ENCODE results near the gene BCAS3.

The BCAS3 gene

GRCh38 chr17:61395983-61396585 is 718.4 kb downstream of the BCAS3 start:
- no peak for TF ChIP-seq GATA3 (IDR thresholded peaks at IDR 0.05; ENCODE audit: low read depth, low read length)
- TF ChIP-seq GATA2 (IDR thresholded peaks at IDR 0.05; ENCODE audit: low read depth, low read length) = no peak

DNA sequence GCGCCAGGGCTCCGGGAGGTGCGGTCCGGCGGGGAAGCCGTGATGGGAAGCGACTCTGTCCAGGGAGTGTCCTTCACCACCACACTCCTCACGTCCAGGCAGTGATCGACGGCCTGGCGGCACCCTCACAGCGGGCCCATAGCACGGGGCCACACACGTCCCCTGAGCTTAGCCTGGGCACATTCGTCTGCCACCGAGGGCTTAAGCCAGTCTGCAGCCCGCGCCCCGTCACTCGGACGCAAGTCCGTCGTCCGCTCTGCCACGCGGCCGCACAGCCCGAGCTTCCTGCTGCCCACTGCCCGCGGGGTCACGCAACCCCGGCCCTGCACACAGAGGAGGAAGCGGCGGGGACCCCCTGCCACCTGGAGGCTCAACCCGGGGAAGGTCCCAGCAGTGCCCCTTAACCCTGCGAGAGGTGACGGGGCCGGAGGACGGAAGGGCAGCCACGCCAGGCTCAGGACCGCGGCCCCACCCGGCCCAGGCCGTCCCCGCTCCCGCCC is 719.0 kb downstream of the BCAS3 start:
- TF ChIP-seq GATA3 (IDR thresholded peaks at IDR 0.05; ENCODE audit: low read depth, low read length) (no peak), GATA2 (IDR thresholded peaks at IDR 0.05; ENCODE audit: low read depth, low read length) (no peak)

GRCh38 chr17:61397086-61397842 is 719.6 kb downstream of the BCAS3 start:
- TF ChIP-seq GATA2 (IDR thresholded peaks at IDR 0.05; ENCODE audit: low read depth, low read length) = 0 out of 2 replicates have a peak, but pooled peaks have one; percentile 1
- TF ChIP-seq GATA3 (IDR thresholded peaks at IDR 0.05; ENCODE audit: low read depth, low read length) = no peak

DNA sequence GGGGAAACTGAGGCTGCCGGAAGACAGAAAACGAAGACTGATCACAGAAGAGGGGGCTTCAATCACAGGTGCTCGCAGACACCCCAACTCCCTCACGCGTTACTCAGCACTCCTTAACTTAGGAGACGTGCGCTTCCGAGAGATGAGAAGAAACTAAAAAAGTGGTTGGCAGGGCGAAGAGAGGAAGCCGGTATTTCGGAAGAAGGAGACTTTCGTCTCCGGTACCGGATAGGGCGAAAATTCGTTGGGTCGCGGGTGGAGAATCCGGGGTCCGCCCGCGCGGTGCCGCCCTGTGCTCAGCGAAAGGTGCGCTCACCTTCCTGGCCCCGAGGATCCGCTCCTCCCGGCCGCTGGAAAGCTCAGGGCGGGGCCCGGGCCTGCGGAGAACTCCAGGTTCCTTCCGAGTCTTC is 721.1 kb downstream of the BCAS3 start:
- TF ChIP-seq GATA3 (IDR thresholded peaks at IDR 0.05; ENCODE audit: low read depth, low read length) = no peak

- peak; percentile 17; the same call in 1 of the 2 replicates for TF ChIP-seq GATA2 (IDR thresholded peaks at IDR 0.05; ENCODE audit: low read depth, low read length)
- no peak for TF ChIP-seq GATA3 (IDR thresholded peaks at IDR 0.05; ENCODE audit: low read depth, low read length)
Measured at GRCh38 chr17:61399131-61400065, 721.7 kb downstream of the BCAS3 start, which contains the start of gene TBX2. TBX2 (plus strand) TSS chr17:61399843; CDS start chr17:61400177, 334 bp downstream.

DNA sequence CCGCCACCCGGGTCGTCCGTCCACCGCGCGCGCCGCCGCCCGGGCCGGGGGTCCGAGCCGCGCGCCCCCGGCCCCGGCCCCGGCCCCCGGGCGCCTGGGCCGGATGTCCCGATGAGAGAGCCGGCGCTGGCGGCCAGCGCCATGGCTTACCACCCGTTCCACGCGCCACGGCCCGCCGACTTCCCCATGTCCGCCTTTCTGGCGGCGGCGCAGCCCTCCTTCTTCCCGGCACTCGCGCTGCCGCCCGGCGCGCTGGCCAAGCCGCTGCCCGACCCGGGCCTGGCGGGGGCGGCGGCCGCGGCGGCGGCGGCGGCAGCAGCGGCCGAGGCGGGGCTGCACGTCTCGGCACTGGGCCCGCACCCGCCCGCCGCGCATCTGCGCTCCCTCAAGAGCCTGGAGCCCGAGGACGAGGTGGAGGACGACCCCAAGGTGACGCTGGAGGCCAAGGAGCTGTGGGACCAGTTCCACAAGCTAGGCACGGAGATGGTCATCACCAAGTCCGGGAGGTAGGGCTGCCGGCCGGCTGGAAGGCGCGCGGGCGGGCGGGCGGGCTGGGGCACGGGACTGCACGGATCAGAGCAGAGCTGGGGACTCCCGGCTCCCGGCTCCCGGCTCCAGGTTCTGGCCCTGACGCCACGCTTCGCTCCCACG is 722.5 kb downstream of the BCAS3 start:
- TF ChIP-seq GATA2 (IDR thresholded peaks at IDR 0.05; ENCODE audit: low read depth, low read length) (no peak), GATA3 (IDR thresholded peaks at IDR 0.05; ENCODE audit: low read depth, low read length) (no peak)

DNA sequence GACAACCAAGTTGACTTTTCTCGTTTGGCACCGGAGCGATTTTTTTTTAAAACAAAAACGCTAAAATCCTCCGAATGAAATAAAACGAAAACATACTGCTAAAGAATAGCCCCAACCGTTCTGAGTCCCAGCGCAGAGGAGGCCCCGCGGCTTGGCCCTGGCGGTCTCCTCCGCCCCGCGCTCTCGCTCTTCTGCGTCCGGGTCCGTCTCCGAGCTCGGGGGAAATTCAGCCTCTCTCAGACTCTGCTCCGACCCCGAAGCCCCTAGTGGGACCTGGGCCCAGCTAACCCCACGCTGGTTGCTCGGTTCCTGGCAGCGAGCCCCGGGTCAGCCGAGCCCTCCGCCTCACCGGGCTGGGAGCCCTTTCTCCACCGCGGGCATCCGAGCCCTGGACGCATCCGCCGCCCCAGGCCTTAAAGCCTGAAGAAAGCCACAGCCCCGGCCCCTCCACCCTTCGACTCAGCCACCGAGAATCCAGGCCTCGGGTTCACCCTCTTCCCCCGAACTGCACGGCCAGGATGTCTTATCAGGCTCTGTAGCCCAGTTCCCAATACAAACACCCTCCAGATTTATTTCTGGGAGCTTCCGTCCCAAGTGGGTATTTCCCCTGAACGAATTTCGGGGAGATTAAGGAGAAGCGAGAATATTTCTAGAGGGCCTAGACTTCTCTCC is 723.2 kb downstream of the BCAS3 start:
- TF ChIP-seq GATA2 (IDR thresholded peaks at IDR 0.05; ENCODE audit: low read depth, low read length) (no peak), GATA3 (IDR thresholded peaks at IDR 0.05; ENCODE audit: low read depth, low read length) (no peak)

DNA sequence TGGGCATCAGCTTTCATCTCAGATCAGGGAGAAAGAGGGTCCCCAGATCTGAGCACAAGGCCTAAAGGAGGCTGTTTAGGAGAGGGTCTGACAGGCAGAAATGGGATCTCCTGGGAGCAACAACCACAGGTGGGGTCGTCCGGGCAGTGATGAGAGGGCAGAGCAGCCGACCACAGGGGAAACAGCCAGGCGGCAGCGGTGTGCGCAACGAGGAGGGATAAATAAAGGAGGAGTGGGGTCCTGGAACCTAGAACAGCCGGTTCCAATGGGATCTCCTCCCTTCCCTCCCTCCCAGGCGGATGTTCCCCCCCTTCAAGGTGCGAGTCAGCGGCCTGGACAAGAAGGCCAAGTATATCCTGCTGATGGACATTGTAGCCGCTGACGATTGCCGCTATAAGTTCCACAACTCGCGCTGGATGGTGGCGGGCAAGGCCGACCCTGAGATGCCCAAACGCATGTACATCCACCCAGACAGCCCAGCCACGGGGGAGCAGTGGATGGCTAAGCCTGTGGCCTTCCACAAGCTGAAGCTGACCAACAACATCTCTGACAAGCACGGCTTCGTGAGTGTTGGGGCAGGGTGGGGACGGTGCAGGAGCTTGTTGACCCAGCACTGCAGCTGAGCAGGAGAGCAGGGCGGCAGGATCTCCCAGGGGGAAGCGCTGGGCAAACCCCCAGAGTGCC is 723.9 kb downstream of the BCAS3 start:
- no peak for TF ChIP-seq GATA2 (IDR thresholded peaks at IDR 0.05; ENCODE audit: low read depth, low read length)
- TF ChIP-seq GATA3 (IDR thresholded peaks at IDR 0.05; ENCODE audit: low read depth, low read length) = no peak

DNA sequence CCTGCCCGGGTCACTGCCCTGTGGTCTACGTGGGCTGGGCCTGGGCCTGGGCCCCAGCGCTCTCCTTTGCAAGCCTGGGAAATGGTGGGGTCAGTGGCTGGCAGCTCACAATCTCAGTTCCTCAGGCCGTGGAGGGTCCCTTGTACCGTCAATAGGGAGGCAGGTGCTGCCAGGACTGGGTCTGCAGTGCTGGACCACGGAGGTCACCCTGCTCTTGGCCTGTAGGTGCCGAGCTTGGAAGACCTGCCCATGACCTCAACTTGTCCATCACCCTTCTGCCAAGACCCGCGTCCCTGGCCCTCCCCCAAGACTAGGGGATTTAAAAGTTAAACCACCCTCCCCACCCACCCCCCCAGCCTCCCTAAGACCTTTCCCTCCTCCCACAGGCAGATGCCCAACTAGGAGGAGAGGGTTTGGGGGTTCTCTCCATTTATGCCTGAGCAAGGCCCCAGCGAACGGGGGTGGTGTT is 724.5 kb downstream of the BCAS3 start:
- TF ChIP-seq GATA3 (IDR thresholded peaks at IDR 0.05; ENCODE audit: low read depth, low read length) (no peak), GATA2 (IDR thresholded peaks at IDR 0.05; ENCODE audit: low read depth, low read length) (no peak)

- TF ChIP-seq GATA3 (IDR thresholded peaks at IDR 0.05; ENCODE audit: low read depth, low read length) (no peak), GATA2 (IDR thresholded peaks at IDR 0.05; ENCODE audit: low read depth, low read length) (no peak)
Measured at GRCh38 chr17:61402978-61403800, 725.5 kb downstream of the BCAS3 start.

DNA sequence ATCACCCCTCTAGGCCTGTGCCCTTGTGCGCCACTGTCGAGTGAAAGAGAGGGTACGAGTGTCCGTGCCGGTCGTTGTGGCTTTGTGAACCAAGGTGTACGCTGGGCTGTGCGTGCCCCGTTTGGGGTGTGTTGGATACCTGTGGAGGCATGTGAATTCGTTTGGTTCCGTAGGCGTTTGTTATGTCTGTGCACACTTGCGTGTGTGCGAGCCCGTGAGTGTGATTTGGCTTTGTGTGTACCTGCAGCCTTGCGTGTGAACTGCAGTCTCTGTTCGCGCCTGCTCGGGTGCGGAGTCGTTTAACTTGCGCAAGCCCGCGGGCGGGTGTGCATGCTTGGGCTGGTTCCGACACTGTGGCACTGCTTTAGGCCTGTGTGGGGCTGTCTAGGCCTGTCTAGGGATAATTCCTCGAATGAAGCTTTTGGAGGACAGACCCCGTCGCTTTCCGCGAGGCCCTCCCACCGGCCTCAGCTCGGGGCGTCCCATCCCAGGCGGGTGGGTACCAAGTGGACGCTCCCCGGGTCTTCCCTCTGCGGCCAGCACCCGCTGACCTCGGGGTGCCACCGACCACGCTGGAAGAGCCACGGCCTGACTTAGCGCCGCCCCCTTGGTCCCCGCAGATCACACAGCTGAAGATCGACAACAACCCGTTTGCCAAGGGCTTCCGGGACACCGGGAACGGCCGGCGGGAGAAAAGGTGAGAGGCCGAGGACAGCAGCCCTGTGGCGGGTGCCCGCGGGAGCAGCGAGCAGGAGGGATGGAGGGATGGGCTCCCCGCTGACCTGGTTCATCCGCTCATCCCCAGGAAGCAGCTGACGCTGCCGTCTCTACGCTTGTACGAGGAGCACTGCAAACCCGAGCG is 726.4 kb downstream of the BCAS3 start:
- TF ChIP-seq GATA3 (IDR thresholded peaks at IDR 0.05; ENCODE audit: low read depth, low read length) = no peak

Measured in SH-SY5Y (cell line).